GM10847 (cell line): Measurements from ENCODE around the gene SPTBN5.

Source experiments
- POLR2A ChIP-seq: IDR thresholded peaks from 2 replicates; pipeline ENCODE4 v1.6.1; 2011; ENCODE audit not compliant: insufficient read length; ENCODE audit errors: extremely low read depth

The SPTBN5 gene

GRCh38 chr15:41896566-41896965 lies 2.7 kb upstream of the SPTBN5 start:
- TF ChIP-seq POLR2A: no peak

DNA sequence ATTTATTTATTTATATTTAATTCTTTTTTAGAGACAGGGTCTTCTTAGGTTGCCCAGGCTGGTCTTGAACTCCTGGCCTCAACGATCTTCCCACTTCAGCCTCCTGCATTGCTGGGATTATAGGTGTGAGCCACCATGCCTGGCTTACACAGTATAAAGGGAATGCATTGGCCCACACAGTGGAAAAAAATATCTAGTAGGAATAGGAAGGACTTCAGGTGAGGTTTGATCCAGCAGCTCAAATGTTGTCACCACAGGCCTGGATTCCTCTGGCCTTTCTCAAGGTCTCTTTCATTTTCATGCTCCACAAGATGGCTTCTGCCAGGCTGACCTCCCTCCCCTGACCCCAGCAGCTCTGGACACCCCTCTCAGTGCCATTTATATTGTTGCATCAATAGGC lies 2.1 kb upstream of the SPTBN5 start:
- TF ChIP-seq POLR2A: no peak

DNA sequence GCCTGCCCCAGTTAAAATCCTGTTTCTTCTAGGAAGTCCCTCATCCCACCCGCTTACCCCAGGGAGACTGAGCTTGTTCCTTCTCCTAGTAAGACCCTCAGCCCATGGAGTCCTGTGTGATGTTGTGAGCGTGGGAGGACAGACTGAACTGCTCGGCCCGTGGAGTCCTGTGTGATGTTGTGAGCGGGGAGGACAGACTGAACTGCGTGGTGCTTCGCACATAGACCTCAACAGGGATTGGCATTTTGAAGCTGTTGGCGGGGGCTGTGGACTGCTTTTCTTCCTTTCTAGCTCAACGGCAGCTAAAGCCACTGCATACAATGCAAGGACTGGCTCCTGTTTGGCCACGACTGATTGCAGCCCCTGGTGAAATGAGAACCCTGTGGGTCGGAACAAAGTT lies 1.6 kb upstream of the SPTBN5 start:
- TF ChIP-seq POLR2A: no peak

GRCh38 chr15:41894791-41895463 lies 1.1 kb upstream of the SPTBN5 start:
- no peak for TF ChIP-seq POLR2A

DNA sequence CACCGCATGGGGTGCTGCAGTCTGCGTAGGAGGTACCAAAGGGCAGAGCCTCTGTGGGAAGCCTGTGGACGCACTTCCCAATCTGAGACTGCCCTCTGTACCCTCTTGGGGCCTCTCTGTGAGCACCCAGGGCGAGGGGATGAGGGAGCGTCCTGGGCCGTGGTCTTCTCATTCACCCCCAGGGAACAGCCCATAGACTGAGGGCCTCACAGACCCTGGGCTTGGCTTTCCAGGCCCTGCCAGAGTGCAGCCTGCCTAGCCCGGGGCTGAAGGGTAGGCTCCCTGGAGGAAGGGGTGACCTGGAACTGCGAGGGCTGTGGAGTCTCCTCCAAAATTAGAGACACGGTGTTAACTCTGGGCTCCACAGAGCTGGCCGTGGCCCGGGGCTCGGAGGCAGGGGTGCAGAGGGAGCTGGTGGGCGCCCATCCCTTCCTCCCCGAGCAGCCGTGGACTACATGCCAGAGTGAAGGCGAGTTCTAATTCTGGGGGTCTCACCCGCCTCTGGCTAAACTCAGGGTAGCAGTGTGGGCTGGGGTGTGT lies 468 bp upstream of the SPTBN5 start:
- TF ChIP-seq POLR2A: no peak

- no peak for TF ChIP-seq POLR2A
These were observed 1.0 kb downstream of the SPTBN5 start for GRCh38 chr15:41892621-41893421.

- TF ChIP-seq POLR2A: no peak
These were observed 1.9 kb downstream of the SPTBN5 start for GRCh38 chr15:41891946-41892345.

GRCh38 chr15:41891226-41891625 lies 2.6 kb downstream of the SPTBN5 start:
- TF ChIP-seq POLR2A: no peak

DNA sequence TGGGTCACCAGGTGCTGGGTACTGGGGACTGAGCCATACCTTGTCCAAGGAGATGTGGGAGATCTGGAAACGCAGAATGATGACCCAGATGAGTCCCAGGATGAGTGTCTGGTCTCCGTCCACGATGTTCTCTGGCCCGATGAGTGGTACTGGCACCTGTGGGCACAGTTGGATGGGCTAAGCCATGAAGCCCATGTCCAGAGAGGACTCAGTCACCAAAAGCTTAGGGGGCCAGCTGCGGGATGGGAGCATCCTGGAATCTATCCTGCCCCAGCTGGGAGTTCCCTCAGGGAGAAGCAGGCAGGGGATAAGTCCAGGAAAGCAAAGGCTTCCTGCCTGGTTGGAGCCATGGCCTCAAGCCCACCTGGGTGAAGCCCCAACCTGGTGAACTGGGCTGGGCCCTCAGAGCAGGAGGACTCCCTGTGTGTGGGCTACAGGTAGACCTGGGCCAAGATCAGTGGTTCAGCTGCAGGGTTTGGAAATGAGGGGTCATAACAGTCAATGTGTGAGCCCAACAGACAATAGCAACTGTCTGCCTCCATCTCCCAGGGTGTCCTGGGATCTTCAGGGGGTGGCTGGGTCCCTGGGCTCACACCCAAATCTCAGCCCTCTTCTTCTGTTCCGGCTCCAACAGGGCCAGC lies 3.7 kb downstream of the SPTBN5 start:
- no peak for TF ChIP-seq POLR2A

GRCh38 chr15:41888662-41889253 lies 5.1 kb downstream of the SPTBN5 start:
- TF ChIP-seq POLR2A: no peak

GRCh38 chr15:41887893-41888292 lies 6.0 kb downstream of the SPTBN5 start:
- TF ChIP-seq POLR2A: no peak

- no peak for TF ChIP-seq POLR2A
These were observed 6.7 kb downstream of the SPTBN5 start for GRCh38 chr15:41887161-41887560.

DNA sequence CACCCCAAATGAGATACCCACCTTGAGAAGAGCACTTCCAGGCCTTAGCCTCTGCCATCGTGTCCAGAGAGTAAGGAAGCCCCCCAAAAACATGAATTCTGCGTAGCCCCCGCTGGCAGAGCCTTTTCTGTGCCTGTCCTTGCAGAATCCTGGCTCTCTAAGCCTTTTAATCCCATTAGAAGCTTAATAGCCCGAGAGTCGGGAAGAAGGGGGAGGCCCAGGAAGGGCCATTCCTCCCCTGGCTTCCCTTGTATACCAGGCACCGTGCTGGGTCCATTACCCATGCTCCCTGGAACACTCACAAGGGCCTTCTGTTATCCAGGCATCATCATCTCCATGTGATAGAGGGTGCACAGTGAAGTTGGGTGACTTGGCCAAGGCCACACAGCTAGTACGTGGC lies 7.1 kb downstream of the SPTBN5 start:
- no peak for TF ChIP-seq POLR2A

DNA sequence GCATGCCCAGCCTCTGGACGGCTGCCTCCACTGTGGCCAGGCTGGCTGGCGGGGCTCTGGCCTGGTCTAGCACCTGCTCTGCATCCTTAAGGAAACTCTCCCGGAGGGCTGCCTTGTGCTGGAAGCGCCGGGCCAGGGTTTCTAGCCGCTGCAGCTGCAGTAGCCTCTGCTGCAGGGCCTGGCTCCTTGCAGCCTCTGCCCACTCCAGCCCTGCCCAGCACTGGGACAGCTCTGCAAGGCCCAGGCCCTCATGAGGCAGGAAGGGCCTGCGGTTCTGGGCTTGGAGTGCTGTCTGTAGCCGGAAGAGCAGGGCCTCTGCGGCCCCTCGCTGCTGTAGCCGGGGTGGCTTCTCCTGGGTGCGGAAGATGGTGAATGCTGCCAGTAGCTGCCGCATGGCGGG lies 8.0 kb downstream of the SPTBN5 start:
- no peak for TF ChIP-seq POLR2A

GRCh38 chr15:41885321-41885720 lies 8.5 kb downstream of the SPTBN5 start:
- no peak for TF ChIP-seq POLR2A
